ENCODE measurements around the gene SART1. TPM values are rescaled to one million over a fixed set of nuclear protein-coding genes. Genes with fewer than 3 reads are reported as not detected.

The SART1 gene
- total RNA-seq, 4 donors from 2014 or later, result 27.6 to 35.0 (median 33.1) TPM

DNA sequence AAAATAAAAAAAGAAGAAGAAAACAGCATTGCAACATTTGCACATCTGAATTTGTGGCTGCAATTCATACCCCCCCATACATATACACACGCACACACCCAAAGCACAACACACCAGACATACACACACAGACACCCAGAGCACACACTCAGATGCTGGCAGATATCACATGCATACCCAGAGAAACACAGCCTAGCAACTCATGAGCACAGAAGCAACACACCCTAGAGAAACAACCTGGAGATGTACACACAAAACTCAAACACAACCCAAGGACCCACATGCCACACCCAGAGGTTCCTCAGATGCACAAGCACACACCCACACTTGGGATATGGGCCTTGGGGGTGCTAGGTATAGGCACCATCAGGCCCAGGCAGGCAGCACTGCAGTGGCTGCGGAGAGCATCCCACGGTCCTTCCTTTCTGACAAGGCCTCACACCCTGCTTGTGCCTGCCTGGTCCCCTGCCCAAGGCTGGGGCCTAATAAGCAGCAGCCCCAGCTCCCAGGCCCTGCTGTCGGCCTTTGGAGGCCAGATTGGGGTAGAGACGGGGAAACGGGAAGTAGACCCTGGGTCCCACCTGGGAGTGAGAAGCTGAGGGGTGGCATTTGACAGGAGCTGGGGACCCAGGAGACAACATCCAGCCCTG is 53.4 kb downstream of the SART1 start:
- H3K27ac ChIP-seq, result no peak overlapping the region
- peaks cover 0 to 30% (median 2%) of the 10 kb centered on the region in 4 donors for H3K27me3 ChIP-seq
- no peak overlapping the region for H3K4me3 ChIP-seq
- peaks cover 14 to 26% (median 15%) of the 10 kb centered on the region in 3 donors for H3K4me1 ChIP-seq
- TF ChIP-seq POLR2A (IDR thresholded peaks at IDR 0.05), result no peak
- TF ChIP-seq, protein P1, sequence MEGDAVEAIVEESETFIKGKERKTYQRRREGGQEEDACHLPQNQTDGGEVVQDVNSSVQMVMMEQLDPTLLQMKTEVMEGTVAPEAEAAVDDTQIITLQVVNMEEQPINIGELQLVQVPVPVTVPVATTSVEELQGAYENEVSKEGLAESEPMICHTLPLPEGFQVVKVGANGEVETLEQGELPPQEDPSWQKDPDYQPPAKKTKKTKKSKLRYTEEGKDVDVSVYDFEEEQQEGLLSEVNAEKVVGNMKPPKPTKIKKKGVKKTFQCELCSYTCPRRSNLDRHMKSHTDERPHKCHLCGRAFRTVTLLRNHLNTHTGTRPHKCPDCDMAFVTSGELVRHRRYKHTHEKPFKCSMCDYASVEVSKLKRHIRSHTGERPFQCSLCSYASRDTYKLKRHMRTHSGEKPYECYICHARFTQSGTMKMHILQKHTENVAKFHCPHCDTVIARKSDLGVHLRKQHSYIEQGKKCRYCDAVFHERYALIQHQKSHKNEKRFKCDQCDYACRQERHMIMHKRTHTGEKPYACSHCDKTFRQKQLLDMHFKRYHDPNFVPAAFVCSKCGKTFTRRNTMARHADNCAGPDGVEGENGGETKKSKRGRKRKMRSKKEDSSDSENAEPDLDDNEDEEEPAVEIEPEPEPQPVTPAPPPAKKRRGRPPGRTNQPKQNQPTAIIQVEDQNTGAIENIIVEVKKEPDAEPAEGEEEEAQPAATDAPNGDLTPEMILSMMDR (IDR thresholded peaks at IDR 0.05), result no peak
- 77 to 89% methylated on average over 4 to 5 of the region's 6 CpGs for WGBS, 2 donors
- no peaks in the 10 kb centered on the region for H3K36me3 ChIP-seq
- intact Hi-C loops (cut with DNase I), result no loop called here
- no peaks in the 10 kb centered on the region for H3K9me3 ChIP-seq
- DNase-seq, result no peak

DNA sequence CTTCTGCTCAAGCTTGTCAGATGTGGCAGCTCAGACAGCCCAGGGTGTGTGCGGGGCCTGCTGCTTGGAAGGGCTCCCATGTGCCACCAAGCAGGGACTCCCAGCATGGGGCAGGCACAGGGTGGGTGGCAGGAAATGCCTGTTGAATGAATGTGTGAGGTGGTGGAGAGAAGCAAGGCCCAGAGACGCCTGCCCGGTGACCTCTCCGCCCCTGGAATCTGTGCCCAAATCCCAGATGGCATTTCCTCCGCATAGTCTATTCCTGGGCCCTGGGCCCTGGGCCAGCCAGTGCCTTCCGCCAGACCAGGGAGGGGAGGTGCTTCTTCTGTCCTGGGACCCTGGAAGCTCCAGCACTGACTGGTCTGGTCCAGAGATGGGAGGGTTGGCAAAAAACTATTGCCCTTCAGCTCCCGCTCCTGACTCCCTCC is 53.9 kb downstream of the SART1 start:
- Histone ChIP-seq H3K4me3 (no peak overlapping the region), H3K9me3 (no peaks in the 10 kb centered on the region), H3K36me3 (no peaks in the 10 kb centered on the region), H3K27ac (peak overlapping the region in 1 of 4 donors; percentile 11), H3K27me3 (peaks cover 0 to 30% (median 2%) of the 10 kb centered on the region in 4 donors), H3K4me1 (peaks cover 14 to 26% (median 15%) of the 10 kb centered on the region in 3 donors)
- TF ChIP-seq, protein P1 (IDR thresholded peaks at IDR 0.05), result no peak
- TF ChIP-seq POLR2A (IDR thresholded peaks at IDR 0.05), result no peak
- DNase-seq, result no peak
- intact Hi-C loops (cut with DNase I), result no loop called here
- 54% methylated on average over 6 of the region's 7 CpGs; no CpG with 5 or more reads in 1 of the 2 donors for WGBS, 2 donors

DNA sequence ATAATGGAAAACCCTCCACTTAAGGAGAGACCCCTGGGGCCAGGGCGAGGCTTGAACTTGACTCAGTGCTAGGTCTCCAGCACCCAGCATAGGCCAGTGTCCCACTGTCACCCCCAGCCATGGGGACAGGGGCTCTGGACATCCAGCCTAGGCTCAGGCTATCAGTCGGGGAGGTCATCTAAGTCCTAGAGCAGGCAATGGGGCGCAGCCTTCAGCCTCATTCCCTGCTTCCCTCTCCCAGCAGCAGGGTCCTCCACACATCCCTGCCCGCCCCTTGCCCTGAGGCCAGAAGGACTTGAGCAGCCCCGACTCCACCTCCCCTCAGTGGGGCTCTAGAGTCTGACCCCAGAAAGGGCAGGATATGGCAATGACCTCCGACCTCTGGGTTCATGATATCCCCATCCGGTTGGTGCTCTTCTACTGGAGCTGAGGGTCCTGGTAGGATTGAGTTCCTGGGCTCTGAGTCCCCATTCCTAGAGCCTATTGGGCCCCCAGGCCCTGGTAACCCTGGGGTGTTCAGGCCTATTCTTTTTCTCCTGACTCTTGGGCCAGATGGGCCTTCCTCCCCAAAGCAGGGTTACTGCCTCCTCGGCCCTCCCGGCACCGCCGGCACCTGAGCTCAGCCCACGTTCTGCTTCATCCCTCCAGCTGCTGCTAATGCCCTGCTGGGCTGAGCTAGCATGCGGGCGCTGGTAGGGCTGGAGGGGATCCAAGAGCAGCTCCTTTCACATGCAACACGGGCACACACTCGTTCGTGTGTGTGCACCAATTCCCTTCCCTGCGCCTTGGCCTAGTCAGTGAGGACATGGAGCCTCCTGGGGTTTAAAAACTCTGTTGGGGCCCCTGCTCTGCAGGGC is 54.6 kb downstream of the SART1 start:
- WGBS, 2 donors, result 57 to 83% methylated on average over 3 to 17 of the region's 18 CpGs
- no peak for TF ChIP-seq POLR2A (IDR thresholded peaks at IDR 0.05)
- TF ChIP-seq, protein P1 (IDR thresholded peaks at IDR 0.05), result no peak
- intact Hi-C loops (cut with DNase I), result no loop called here
- Histone ChIP-seq H3K9me3 (no peaks in the 10 kb centered on the region), H3K4me1 (peaks cover 14 to 31% (median 15%) of the 10 kb centered on the region in 3 donors), H3K27me3 (peaks cover 0 to 30% (median 2%) of the 10 kb centered on the region in 4 donors), H3K4me3 (no peak overlapping the region), H3K36me3 (no peaks in the 10 kb centered on the region), H3K27ac (peak overlapping the region in 1 of 4 donors; percentile 11)
- DNase-seq, result no peak

DNA sequence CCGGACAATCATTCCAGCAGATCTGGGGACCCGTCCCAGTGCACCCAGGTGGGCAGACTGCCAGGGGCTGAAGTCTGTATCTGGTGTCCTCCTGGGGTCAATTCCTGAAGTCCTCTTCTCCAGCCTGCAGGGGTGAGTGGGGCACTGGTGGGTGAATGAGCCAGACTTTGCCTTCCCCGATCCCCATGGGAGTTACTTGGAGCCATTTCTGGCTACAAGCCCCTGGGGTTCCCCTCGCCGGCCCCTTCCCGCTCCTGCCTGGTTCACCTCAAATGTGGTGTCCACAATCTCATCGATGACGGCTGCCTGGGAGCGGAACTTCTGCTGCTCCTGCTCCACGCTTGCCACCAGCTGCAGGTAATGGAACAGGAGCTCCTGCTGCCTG is 55.3 kb downstream of the SART1 start:
- TF ChIP-seq, protein P1 (IDR thresholded peaks at IDR 0.05), result no peak
- TF ChIP-seq POLR2A (IDR thresholded peaks at IDR 0.05), result no peak

DNA sequence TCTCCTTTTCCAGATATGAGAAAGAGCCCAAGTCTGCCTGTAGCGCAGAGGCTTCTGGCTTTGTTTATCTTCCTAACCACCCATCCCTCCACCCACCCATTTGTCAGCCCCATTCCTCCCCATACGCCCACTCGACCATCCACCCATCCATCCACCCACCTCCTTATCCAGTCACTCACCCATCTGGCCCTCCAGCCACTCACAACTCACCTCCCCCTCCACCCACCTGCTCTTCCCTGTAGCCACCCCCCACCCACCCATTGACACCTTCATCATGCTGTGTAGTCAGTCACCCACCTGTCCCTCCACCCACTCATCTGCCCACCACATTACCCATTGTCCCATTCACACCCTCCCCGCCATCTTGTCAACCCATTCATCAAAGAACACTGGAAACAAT is 55.8 kb downstream of the SART1 start:
- H3K9me3 ChIP-seq, result no peaks in the 10 kb centered on the region
- intact Hi-C loops (cut with DNase I), result no loop called here
- no peak for TF ChIP-seq POLR2A (IDR thresholded peaks at IDR 0.05)
- TF ChIP-seq, protein P1 (IDR thresholded peaks at IDR 0.05), result no peak
- peaks cover 0 to 24% (median 0%) of the 10 kb centered on the region in 4 donors for H3K27me3 ChIP-seq
- no peak overlapping the region for H3K4me3 ChIP-seq
- H3K36me3 ChIP-seq, result no peaks in the 10 kb centered on the region
- peaks cover 8 to 31% (median 8%) of the 10 kb centered on the region in 3 donors for H3K4me1 ChIP-seq
- 73 to 83% methylated on average over 3 of the region's 4 CpGs for WGBS, 2 donors
- H3K27ac ChIP-seq, result no peak overlapping the region
- no peak for DNase-seq

More for the DNA sequence above, 55.3 kb downstream of the SART1 start:
- Histone ChIP-seq H3K27me3 (peaks cover 0 to 29% (median under 1%) of the 10 kb centered on the region in 4 donors), H3K27ac (no peak overlapping the region), H3K4me1 (peaks cover 11 to 31% (median 11%) of the 10 kb centered on the region in 3 donors), H3K36me3 (no peaks in the 10 kb centered on the region), H3K9me3 (no peaks in the 10 kb centered on the region), H3K4me3 (no peak overlapping the region)
- intact Hi-C loops (cut with DNase I), result no loop called here
- 86% methylated on average over 9 of the region's 10 CpGs; no CpG with 5 or more reads in 1 of the 2 donors for WGBS, 2 donors
- DNase-seq, result no peak

Data from esophagus squamous epithelium (tissue), 5 donors.